NOMO-1 treated with DMSO at 0.1 percent for 48 hours (cell line): ENCODE data around the gene SULT1B1.
A peak's percentile ranks its signal among the peaks of the same experiment; 100 is the strongest.

Source experiments
- DNase-seq: peaks from one replicate; lab custom pipeline; 2025; ENCODE audit not compliant: unreplicated experiment; lab: John Stamatoyannopoulos, UW

SULT1B1 gene

GRCh38 chr4:69750346-69750745 lies 10.1 kb downstream of the SULT1B1 start:
- DNase-seq: peak; percentile 23

- peak; percentile 89 for DNase-seq
Measured at GRCh38 chr4:69749771-69750170, 10.6 kb downstream of the SULT1B1 start.

- DNase-seq: no peak
Measured at GRCh38 chr4:69748173-69748572, 12.2 kb downstream of the SULT1B1 start.

GRCh38 chr4:69744157-69744478 lies 16.3 kb downstream of the SULT1B1 start:
- DNase-seq: no peak

GRCh38 chr4:69743476-69744156 lies 16.8 kb downstream of the SULT1B1 start:
- no peak for DNase-seq

GRCh38 chr4:69742596-69742995 lies 17.8 kb downstream of the SULT1B1 start:
- DNase-seq: no peak

- DNase-seq: no peak
Measured at GRCh38 chr4:69738872-69739271, 21.5 kb downstream of the SULT1B1 start.

GRCh38 chr4:69735119-69735518 lies 25.3 kb downstream of the SULT1B1 start:
- DNase-seq: no peak

- DNase-seq: no peak
Measured at GRCh38 chr4:69731847-69732246, 28.6 kb downstream of the SULT1B1 start.

GRCh38 chr4:69731241-69731640 lies 29.2 kb downstream of the SULT1B1 start:
- DNase-seq: no peak

- no peak for DNase-seq
Measured at GRCh38 chr4:69730002-69730401, 30.4 kb downstream of the SULT1B1 start.

- DNase-seq: no peak
Measured at GRCh38 chr4:69727926-69728325, 32.5 kb downstream of the SULT1B1 start.

- no peak for DNase-seq
Measured at GRCh38 chr4:69727426-69727825, 33.0 kb downstream of the SULT1B1 start.

- no peak for DNase-seq
Measured at GRCh38 chr4:69726971-69727370, 33.4 kb downstream of the SULT1B1 start.

GRCh38 chr4:69718396-69719271 lies 41.8 kb downstream of the SULT1B1 start:
- peak; percentile 63 for DNase-seq

GRCh38 chr4:69717778-69718177 lies 42.6 kb downstream of the SULT1B1 start:
- no peak for DNase-seq

GRCh38 chr4:69716654-69717053 lies 43.8 kb downstream of the SULT1B1 start:
- no peak for DNase-seq

- DNase-seq: no peak
Measured at GRCh38 chr4:69714086-69714485, 46.3 kb downstream of the SULT1B1 start.

- DNase-seq: peak; percentile 75
Measured at GRCh38 chr4:69713593-69713992, 46.8 kb downstream of the SULT1B1 start.

GRCh38 chr4:69710580-69710979 lies 49.8 kb downstream of the SULT1B1 start:
- DNase-seq: no peak

- no peak for DNase-seq
Measured at GRCh38 chr4:69708211-69708610, 52.2 kb downstream of the SULT1B1 start.

GRCh38 chr4:69707807-69708206 lies 52.6 kb downstream of the SULT1B1 start:
- no peak for DNase-seq
